ENCODE measurements around the gene TBX1. TPM values are rescaled to one million over a fixed set of nuclear protein-coding genes. Genes with fewer than 3 reads are reported as not detected.

TBX1 gene
- total RNA-seq, 2 experiments from 2014 or later: not detected

DNA sequence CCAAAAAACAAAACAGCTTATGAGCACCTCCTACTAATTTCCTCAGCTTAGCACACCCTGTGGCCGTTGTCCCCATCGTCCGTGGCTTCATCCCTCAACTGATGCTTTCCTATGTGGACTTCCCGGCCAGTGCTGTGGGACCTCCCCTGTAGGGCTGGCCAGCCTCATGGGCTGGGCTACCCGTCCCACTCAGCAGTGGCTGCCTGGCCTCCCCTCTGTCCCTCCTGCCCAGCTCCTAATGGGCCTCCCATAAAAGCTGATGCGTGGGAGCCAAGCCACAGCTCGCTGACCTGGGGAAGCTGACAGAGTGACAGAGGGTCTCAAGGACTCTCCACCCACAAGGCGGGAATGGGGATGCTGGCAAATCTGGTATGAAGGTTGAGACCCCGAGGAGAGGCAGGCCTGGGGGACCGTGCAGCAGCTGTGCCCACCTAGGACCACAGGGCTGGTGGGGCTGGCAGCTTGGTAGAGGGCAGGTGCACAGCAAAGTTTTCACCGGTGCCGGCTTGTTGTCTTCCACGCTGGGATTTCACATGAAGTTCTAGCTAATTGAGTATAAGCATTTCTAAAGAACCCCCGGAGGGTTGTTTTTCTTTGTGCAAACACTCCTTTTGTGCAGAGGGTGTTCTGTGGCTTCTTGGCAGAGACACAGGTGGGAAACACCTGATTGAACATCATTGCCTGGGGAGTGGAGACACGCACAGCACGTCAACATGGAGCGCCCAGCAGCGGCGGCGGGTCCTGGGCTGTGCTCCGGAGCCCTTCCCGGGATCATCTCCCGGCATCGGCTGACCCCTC is 23.2 kb downstream of the TBX1 start:
- Mint-ChIP-seq H3K4me3 (no peak overlapping the region), H3K9me3 (ENCODE audit: low read depth) (no peaks in the 10 kb centered on the region), H3K4me1 (peaks cover 1% of the 10 kb centered on the region), H3K27me3 (peaks cover 4% of the 10 kb centered on the region), H3K27ac (no peak overlapping the region), H3K36me3 (ENCODE audit: low read depth) (no peaks in the 10 kb centered on the region)
- DNase-seq (no peak), ATAC-seq (no peak)
- intact Hi-C loops (cut with DNase I, micrococcal nuclease): loop anchor here in 1 of 2 experiments (5.0 to 10.0 kb wide), 2 partner anchors 51 to 239 kb away; no protein-coding TSS in a partner anchor
- CTCF ChIA-PET: interaction anchor here (1.0 kb wide), 1 partner anchor 60 kb away, joined by 3 read pairs; the partner anchor contains the start of gene GP1BB
- POLR2A ChIA-PET: no interaction called here

DNA sequence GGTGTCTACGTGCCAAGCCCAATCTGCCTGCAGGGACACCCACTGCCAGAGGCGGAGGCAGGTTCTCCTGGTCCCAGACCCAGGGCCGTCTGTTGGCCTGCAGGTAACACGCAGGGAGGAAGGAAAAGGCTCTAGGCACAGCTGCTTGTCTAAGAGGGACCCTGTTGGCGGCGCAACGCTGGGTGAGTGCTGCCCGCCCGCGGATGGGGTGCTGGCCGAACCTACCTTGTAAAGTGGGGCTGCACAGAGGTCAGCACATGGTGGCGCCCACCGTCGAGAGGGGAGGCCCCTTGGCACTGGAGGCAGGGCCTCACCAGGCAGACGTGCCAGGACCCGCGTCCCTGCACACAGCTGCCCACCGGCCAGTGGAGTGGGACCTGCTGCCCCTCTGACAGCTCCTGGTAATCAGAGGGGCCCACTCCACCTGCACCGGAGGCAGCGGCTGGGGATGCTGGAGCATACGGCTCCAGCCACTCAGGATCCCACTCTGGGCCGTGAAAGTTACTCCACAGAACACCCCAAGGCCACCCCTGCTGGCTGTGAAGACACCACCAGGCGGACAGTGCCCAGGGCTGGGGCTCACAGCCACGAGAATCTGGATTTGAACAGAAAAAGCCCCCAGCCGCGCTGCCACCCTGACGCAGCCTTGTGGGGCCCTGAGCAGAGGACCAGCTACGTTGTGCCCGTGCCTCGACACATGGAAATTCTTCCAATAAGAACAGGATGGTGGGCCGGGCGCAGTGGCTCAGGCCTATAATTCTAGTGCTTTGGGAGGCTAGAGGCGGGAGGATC is 24.0 kb downstream of the TBX1 start:
- H3K27ac Mint-ChIP-seq: no peak overlapping the region
- H3K27me3 Mint-ChIP-seq: peaks cover 2% of the 10 kb centered on the region
- H3K4me3 Mint-ChIP-seq: no peak overlapping the region
- no peaks in the 10 kb centered on the region for H3K36me3 Mint-ChIP-seq (ENCODE audit: low read depth)
- DNase-seq (no peak), ATAC-seq (no peak)
- peaks cover 1% of the 10 kb centered on the region for H3K4me1 Mint-ChIP-seq
- ChIA-PET POLR2A (no interaction called here), CTCF (interaction anchor here (0.7 kb wide), 1 partner anchor 28 kb away, joined by 3 read pairs; no protein-coding TSS in a partner anchor)
- intact Hi-C loops (cut with DNase I, micrococcal nuclease): loop anchor here in 1 of 2 experiments (5.0 to 10.0 kb wide), 2 partner anchors 52 to 240 kb away; no protein-coding TSS in a partner anchor
- no peaks in the 10 kb centered on the region for H3K9me3 Mint-ChIP-seq (ENCODE audit: low read depth)

DNA sequence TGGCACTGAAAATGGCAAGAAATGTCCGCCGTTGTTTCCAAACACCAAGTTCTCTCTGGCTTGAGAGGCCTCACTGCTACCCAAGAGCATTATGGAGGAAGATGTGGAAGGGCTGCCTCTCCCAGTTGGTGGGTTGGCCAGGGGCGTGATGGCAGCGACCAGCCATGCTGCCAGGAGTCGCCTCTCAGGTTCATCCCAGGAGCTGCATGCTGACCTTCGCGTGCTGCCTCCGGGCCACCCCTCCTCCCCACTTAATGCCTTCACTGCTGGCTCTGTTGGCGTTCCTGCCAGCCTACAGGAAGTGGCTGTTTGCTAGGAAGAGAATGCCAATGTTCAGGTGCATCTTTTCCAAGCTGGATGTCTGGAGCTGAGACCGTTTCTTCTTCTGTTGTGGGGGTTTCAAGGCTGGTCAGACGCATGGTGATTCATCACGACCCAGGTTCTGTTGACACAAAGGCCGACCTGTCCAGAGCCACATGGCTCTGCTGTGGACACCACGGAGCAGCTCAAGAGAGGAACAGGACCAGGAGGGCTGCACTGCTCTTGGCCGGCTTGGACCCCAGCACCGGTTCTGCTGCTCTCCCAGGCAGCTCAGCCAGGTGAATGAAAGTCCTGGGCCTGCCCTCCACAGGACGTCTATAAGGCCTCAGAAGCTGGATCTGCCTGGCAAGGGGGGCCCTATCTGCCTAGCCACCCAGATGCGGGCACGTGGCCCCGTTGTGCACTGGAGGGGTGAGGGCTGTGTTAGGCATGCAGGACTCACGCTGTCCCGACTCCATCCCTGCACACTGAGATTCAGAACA is 25.1 kb downstream of the TBX1 start:
- ChIA-PET CTCF (interaction anchor here (0.7 kb wide), 1 partner anchor 29 kb away, joined by 3 read pairs; no protein-coding TSS in a partner anchor), POLR2A (no interaction called here)
- Mint-ChIP-seq H3K36me3 (ENCODE audit: low read depth) (peaks cover 1% of the 10 kb centered on the region), H3K27me3 (no peaks in the 10 kb centered on the region), H3K4me1 (no peaks in the 10 kb centered on the region), H3K9me3 (ENCODE audit: low read depth) (no peaks in the 10 kb centered on the region), H3K27ac (no peak overlapping the region), H3K4me3 (no peak overlapping the region)
- no peak for DNase-seq
- no peak for ATAC-seq
- intact Hi-C loops (cut with DNase I, micrococcal nuclease): loop anchor here in 1 of 2 experiments (10.0 kb wide), 1 partner anchor 241 kb away; no protein-coding TSS in a partner anchor

DNA sequence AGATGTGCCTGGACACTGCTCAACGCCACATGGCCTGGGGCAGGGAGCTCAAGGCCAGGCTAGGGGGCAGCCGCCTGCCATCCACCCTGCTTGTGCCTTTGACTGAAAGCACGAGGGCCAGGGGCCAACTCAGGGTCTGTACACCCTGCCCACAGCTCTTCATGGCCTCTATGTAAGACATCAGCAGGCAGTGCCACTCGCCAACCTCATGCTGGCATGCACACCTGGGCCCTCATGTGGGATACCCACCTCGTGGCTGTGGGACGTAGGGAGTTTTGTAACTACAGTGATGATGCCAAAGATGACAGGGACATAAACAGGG is 25.6 kb downstream of the TBX1 start:
- intact Hi-C loops (cut with DNase I, micrococcal nuclease): loop anchor here in 1 of 2 experiments (10.0 kb wide), 1 partner anchor 241 kb away; no protein-coding TSS in a partner anchor
- no peak overlapping the region for H3K4me3 Mint-ChIP-seq
- no peak overlapping the region for H3K27ac Mint-ChIP-seq
- no peaks in the 10 kb centered on the region for H3K4me1 Mint-ChIP-seq
- DNase-seq (no peak), ATAC-seq (no peak)
- peaks cover 3% of the 10 kb centered on the region for H3K36me3 Mint-ChIP-seq (ENCODE audit: low read depth)
- ChIA-PET POLR2A (no interaction called here), CTCF (no interaction called here)
- H3K27me3 Mint-ChIP-seq: no peaks in the 10 kb centered on the region
- H3K9me3 Mint-ChIP-seq (ENCODE audit: low read depth): no peaks in the 10 kb centered on the region

DNA sequence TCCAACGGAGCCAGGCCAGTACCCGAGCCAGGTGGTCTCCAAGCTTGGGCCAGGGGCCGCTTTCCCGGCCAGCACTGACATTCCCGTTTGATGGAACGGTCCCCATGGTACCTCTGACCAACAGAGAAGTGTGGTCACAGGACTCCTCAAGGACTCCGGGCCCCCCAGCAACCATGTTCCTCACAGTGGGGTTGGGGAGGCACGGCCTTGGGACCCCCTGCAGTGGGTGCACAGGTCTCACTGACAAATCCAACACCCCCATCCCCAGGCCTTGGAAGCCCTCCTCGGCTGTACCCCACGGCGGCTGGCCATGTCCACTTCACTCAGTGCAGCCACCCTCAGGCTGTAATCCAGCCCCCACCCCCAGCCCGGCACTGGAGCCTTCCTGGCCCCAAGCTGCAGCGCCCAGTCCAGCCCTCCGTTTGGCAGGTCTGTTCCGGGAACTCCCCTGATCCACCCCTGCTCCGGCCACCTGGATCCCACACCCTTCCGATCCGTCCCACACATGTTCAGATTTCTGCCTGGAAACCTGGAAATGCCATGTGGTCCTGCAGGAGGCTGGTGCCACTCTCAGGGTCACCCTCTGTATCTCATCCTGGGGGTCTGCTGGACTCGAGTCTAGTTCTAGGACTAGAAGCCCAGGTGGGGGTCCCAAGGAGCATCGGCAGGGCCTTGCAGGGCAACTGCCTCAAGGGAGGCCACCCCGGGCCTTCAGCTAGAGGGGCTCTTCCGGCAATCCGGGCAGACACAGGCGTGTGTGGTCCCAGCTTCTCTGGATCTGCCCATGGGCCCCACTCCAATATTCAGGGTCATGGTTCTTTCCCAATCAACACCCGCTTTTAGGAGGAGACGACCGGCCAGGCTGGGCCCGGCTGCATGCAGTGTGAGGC is 26.6 kb downstream of the TBX1 start:
- ChIA-PET CTCF (interaction anchor here (0.7 to 0.8 kb wide), 2 partner anchors 57 to 186 kb away, joined by 3 read pairs; no protein-coding TSS in a partner anchor), POLR2A (no interaction called here)
- no peak for ATAC-seq
- intact Hi-C loops (cut with DNase I, micrococcal nuclease): loop anchor here in 1 of 2 experiments (10.0 kb wide), 1 partner anchor 242 kb away; no protein-coding TSS in a partner anchor
- no peak overlapping the region for H3K27ac Mint-ChIP-seq
- no peaks in the 10 kb centered on the region for H3K27me3 Mint-ChIP-seq
- no peaks in the 10 kb centered on the region for H3K4me1 Mint-ChIP-seq
- no peak for DNase-seq
- H3K9me3 Mint-ChIP-seq (ENCODE audit: low read depth): peaks cover 3% of the 10 kb centered on the region
- no peak overlapping the region for H3K4me3 Mint-ChIP-seq
- peaks cover 11% of the 10 kb centered on the region for H3K36me3 Mint-ChIP-seq (ENCODE audit: low read depth)

DNA sequence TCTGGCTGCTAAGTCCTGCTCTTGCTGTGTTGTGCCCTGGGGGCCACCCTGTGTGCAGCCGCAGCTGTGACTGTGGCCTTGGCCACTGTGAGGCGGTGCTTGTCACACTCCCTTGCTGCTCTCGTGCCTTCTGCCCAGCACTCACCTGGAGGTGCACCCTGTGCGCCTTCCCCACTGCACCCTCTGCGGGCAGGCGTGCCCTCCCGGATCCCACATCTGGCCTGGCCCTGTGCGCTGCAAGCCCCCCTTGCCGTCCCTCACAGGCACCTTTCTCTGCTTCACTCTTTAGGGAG is 27.2 kb downstream of the TBX1 start:
- Mint-ChIP-seq H3K9me3 (ENCODE audit: low read depth) (peaks cover 3% of the 10 kb centered on the region), H3K36me3 (ENCODE audit: low read depth) (peaks cover 17% of the 10 kb centered on the region), H3K4me1 (no peaks in the 10 kb centered on the region), H3K27me3 (no peaks in the 10 kb centered on the region), H3K4me3 (no peak overlapping the region), H3K27ac (no peak overlapping the region)
- ChIA-PET CTCF (interaction anchor here (0.7 kb wide), 1 partner anchor 57 kb away, joined by 3 read pairs; no protein-coding TSS in a partner anchor), POLR2A (no interaction called here)
- DNase-seq (no peak), ATAC-seq (no peak)
- intact Hi-C loops (cut with DNase I, micrococcal nuclease): loop anchor here in 1 of 2 experiments (10.0 kb wide), 1 partner anchor 243 kb away; no protein-coding TSS in a partner anchor

DNA sequence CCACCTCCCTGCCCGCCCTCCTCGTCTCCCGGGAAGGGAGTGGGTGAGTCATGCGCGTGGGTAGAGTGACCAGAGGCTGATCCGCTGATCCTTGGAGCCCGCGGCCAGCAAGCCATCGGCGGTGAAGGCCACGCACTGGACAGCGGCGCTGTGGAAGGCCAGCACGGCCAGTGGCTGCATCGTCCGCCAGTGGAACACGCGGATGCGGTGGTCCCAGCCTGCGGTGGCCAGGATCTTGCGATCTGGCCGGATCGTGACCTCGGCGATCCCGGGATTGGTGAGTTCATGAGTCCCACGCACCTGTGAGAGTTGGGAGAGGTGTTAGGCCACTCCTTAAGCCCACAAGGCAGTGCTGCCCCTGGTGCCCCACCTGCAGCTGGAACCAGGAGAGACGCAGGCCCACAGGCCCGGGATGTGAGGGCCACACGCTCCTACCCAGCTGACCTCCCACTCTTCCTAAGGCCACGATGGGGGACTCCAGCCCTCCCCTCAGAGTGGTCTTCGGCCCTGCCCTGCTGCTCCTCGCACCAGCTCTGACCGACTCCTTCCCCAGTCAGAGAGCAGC is 28.2 kb downstream of the TBX1 start:
- H3K36me3 Mint-ChIP-seq (ENCODE audit: low read depth): peaks cover 23% of the 10 kb centered on the region
- H3K9me3 Mint-ChIP-seq (ENCODE audit: low read depth): peaks cover 9% of the 10 kb centered on the region
- POLR2A ChIA-PET: no interaction called here
- no peaks in the 10 kb centered on the region for H3K4me1 Mint-ChIP-seq
- no peak for DNase-seq
- H3K4me3 Mint-ChIP-seq: no peak overlapping the region
- intact Hi-C loops (cut with DNase I, micrococcal nuclease): loop anchor here in 1 of 2 experiments (10.0 kb wide), 1 partner anchor 244 kb away; no protein-coding TSS in a partner anchor
- no peaks in the 10 kb centered on the region for H3K27me3 Mint-ChIP-seq
- no peak for ATAC-seq
- CTCF ChIA-PET: no interaction called here
- no peak overlapping the region for H3K27ac Mint-ChIP-seq

DNA sequence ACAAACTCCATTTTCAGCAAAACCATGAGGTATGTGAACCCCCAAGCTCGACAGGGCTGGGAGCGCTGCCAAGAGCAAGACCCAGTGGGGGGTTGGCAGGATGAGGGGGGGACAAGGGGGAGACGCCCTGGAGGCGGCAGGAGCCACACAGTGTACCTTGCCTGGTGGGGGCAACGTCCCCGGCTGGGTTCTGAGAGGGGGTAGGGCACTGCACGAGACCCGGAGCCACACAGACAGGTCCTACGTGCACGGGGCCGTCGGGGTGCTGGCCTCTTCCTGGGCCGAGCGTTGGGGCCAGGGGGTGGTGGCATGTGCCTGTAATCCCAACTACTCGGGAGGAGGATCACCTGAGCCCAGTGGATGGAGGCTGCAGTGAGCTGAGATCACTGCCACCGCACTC is 28.8 kb downstream of the TBX1 start:
- no peaks in the 10 kb centered on the region for H3K4me1 Mint-ChIP-seq
- H3K27ac Mint-ChIP-seq: no peak overlapping the region
- H3K9me3 Mint-ChIP-seq (ENCODE audit: low read depth): peaks cover 9% of the 10 kb centered on the region
- DNase-seq (no peak), ATAC-seq (no peak)
- ChIA-PET POLR2A (no interaction called here), CTCF (interaction anchor here (0.6 to 1.0 kb wide), 4 partner anchors 14 to 125 kb away, joined by 3 to 5 read pairs (median 4); no protein-coding TSS in a partner anchor)
- H3K36me3 Mint-ChIP-seq (ENCODE audit: low read depth): peaks cover 26% of the 10 kb centered on the region
- H3K4me3 Mint-ChIP-seq: no peak overlapping the region
- intact Hi-C loops (cut with DNase I, micrococcal nuclease): loop anchor here in 1 of 2 experiments (10.0 kb wide), 1 partner anchor 245 kb away; no protein-coding TSS in a partner anchor
- no peaks in the 10 kb centered on the region for H3K27me3 Mint-ChIP-seq

DNA sequence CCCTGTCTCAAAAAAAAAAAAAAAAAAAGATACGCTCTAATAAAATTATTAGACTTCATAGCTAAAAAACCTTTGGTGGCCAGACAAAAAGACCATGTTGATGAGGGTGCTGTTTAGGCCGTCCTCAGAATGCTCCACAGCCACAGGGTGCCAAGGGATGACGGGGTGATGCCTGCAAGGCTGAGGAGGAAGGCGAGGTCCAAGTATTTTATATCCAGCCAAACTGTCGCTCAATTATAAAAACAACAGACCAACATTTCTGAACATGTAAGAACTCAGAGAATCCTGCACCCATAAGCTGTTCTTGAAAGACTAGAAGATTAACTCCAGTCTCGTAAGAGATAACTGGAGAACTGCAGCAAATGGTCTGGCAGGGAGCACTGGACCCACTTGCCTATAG is 29.2 kb downstream of the TBX1 start:
- peaks cover 9% of the 10 kb centered on the region for H3K9me3 Mint-ChIP-seq (ENCODE audit: low read depth)
- CTCF ChIA-PET: interaction anchor here (0.6 to 1.0 kb wide), 6 partner anchors 9 to 126 kb away, joined by 3 to 5 read pairs (median 4); no protein-coding TSS in a partner anchor
- no peak overlapping the region for H3K4me3 Mint-ChIP-seq
- ATAC-seq (no peak), DNase-seq (no peak)
- no peaks in the 10 kb centered on the region for H3K4me1 Mint-ChIP-seq
- POLR2A ChIA-PET: no interaction called here
- no peaks in the 10 kb centered on the region for H3K27me3 Mint-ChIP-seq
- intact Hi-C loops (cut with DNase I, micrococcal nuclease): loop anchor here in 1 of 2 experiments (10.0 kb wide), 1 partner anchor 245 kb away; no protein-coding TSS in a partner anchor
- no peak overlapping the region for H3K27ac Mint-ChIP-seq
- H3K36me3 Mint-ChIP-seq (ENCODE audit: low read depth): peaks cover 26% of the 10 kb centered on the region

DNA sequence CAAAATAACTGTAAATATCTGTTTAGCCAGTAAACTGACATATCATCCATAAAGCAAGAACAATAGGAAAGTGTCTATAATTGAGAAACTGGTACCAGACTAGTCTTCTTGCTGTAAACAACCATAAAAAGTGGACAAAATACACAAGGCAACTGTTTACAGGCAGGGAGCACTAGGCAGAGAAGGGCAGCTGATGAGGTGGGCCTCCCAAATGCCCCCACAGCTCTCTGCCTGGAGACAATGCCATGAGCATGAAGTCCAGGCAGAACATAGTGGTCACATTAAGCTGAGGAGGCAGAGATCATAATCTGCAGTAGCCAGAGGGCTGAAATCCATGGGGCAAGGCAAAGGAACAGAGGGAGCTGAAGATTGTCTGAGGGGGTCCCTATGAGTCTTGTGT is 30.7 kb downstream of the TBX1 start:
- POLR2A ChIA-PET: no interaction called here
- Mint-ChIP-seq H3K4me1 (peaks cover 10% of the 10 kb centered on the region), H3K9me3 (ENCODE audit: low read depth) (peaks cover 9% of the 10 kb centered on the region), H3K27me3 (no peaks in the 10 kb centered on the region), H3K4me3 (no peak overlapping the region), H3K36me3 (ENCODE audit: low read depth) (peaks cover 30% of the 10 kb centered on the region), H3K27ac (no peak overlapping the region)
- CTCF ChIA-PET: no interaction called here
- DNase-seq (no peak), ATAC-seq (no peak)
- intact Hi-C loops (cut with DNase I, micrococcal nuclease): no loop called here

All from activated CD4-positive, alpha-beta T cell treated with anti-CD3 and anti-CD28 coated beads for 36 hours (primary cell).